Uterus (tissue), 2 donors: ENCODE data around the gene SLC35F1.

Experiments
- POLR2A ChIP-seq, 2 donors: fragments of 450-650 bp; IDR thresholded peaks; one replicate each; pipeline ENCODE4 v1.6.1; 2016; ENCODE audit warnings: antibody characterized with exemption in 2 of 2, mild to moderate bottlenecking in 1 of 2, moderate library complexity in 1 of 2
- TF ChIP-seq, protein P1 (sequence below), 4 experiments: fragments of 200-600 bp in 2 of 4; fragments of 450-650 bp in 2 of 4; sonication (generic) in 2 of 4; IDR thresholded peaks; one replicate each; pipeline ENCODE4 v1.5.1; 2016 to 2019; ENCODE audit warnings: antibody characterized with exemption in 4 of 4, mild to moderate bottlenecking in 2 of 4, moderate library complexity in 1 of 4

GRCh38 chr6:118295336-118295735 is 388.3 kb downstream of the SLC35F1 start:
- TF ChIP-seq, protein P1, sequence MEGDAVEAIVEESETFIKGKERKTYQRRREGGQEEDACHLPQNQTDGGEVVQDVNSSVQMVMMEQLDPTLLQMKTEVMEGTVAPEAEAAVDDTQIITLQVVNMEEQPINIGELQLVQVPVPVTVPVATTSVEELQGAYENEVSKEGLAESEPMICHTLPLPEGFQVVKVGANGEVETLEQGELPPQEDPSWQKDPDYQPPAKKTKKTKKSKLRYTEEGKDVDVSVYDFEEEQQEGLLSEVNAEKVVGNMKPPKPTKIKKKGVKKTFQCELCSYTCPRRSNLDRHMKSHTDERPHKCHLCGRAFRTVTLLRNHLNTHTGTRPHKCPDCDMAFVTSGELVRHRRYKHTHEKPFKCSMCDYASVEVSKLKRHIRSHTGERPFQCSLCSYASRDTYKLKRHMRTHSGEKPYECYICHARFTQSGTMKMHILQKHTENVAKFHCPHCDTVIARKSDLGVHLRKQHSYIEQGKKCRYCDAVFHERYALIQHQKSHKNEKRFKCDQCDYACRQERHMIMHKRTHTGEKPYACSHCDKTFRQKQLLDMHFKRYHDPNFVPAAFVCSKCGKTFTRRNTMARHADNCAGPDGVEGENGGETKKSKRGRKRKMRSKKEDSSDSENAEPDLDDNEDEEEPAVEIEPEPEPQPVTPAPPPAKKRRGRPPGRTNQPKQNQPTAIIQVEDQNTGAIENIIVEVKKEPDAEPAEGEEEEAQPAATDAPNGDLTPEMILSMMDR (IDR thresholded peaks at IDR 0.05): no peak
- TF ChIP-seq POLR2A (IDR thresholded peaks at IDR 0.05): no peak
